ENCODE results near the gene OR11H6. TPM values are rescaled to one million over a fixed set of nuclear protein-coding genes. Genes with fewer than 3 reads are reported as not detected.
"Not testable (repeated sequence)": the region's sequence is repeated elsewhere in the genome, so short reads cannot be mapped to it uniquely, and the experiment has no call there.

Gene OR11H6
- polyA plus RNA-seq (2013, experiment 1 of 2) = not detected
- polyA plus RNA-seq (2013, experiment 2 of 2) = not detected

GRCh38 chr14:20223410-20223809, at the start of gene OR11H6:
Gene OR11H6 (plus strand): TSS chr14:20223710. CDS start chr14:20223710, 0 bp downstream.
- H3K36me3 ChIP-seq (ENCODE audit: control insufficient read depth in 1 of 2, insufficient read depth in 2 of 2, low read depth in 1 of 2, low read length in 2 of 2) = no peaks in the 10 kb centered on the region
- no peak within 1 kb of the TSS for H3K18ac ChIP-seq (ENCODE audit: low read depth in 1 of 2, low read length in 2 of 2)
- no peak within 1 kb of the TSS for H3K9ac ChIP-seq (ENCODE audit: low read length)
- no peaks in the 10 kb centered on the region for H3K27me3 ChIP-seq (ENCODE audit: control insufficient read depth in 1 of 2, insufficient read depth in 1 of 2, low read length in 2 of 2)
- no peak within 1 kb of the TSS for H4K91ac ChIP-seq (ENCODE audit: low read length)
- no peak within 1 kb of the TSS for H3K4me2 ChIP-seq (ENCODE audit: low read length, poor library complexity, severe bottlenecking)
- peaks cover 7% of the 10 kb centered on the region for H3K9me3 ChIP-seq (ENCODE audit: control insufficient read depth, low read length)
- H3K4ac ChIP-seq (ENCODE audit: low read depth in 1 of 2, low read length in 2 of 2) = no peak within 1 kb of the TSS
- H2AK5ac ChIP-seq (ENCODE audit: low read length, severe bottlenecking) = no peak within 1 kb of the TSS
- H3K4me1 ChIP-seq (ENCODE audit: control insufficient read depth, insufficient read depth, low read depth, low read length) = no peaks in the 10 kb centered on the region
- no peak within 1 kb of the TSS for H3K14ac ChIP-seq (ENCODE audit: low read length in 2 of 2)
- no peak within 1 kb of the TSS for H3K23ac ChIP-seq (ENCODE audit: low read length in 2 of 2)
- H2BK15ac ChIP-seq (ENCODE audit: low read depth, poor library complexity, severe bottlenecking) = no peak within 1 kb of the TSS
- no peak within 1 kb of the TSS for H2BK12ac ChIP-seq (ENCODE audit: low read length in 2 of 2)
- no peak within 1 kb of the TSS for H3K27ac ChIP-seq (ENCODE audit: low read length, poor library complexity, severe bottlenecking)
- H2BK5ac ChIP-seq (ENCODE audit: low read depth, low read length, poor library complexity, severe bottlenecking) = no peak within 1 kb of the TSS
- no peaks in the 10 kb centered on the region for H3K79me1 ChIP-seq (replicated peaks; ENCODE audit: low read length, poor library complexity, severe bottlenecking)
- H2BK120ac ChIP-seq (ENCODE audit: low read depth, low read length) = no peak within 1 kb of the TSS
- H4K8ac ChIP-seq (ENCODE audit: low read length) = no peak within 1 kb of the TSS
- no CpG with 5 or more reads among the region's 2 CpGs for WGBS
- H3K4me3 ChIP-seq (ENCODE audit: insufficient read depth in 1 of 2, low read depth in 1 of 2, low read length in 2 of 2) = no peak within 1 kb of the TSS
- no peak for DNase-seq
- H2AFZ ChIP-seq (ENCODE audit: low read depth, low read length) = no peak within 1 kb of the TSS

DNA sequence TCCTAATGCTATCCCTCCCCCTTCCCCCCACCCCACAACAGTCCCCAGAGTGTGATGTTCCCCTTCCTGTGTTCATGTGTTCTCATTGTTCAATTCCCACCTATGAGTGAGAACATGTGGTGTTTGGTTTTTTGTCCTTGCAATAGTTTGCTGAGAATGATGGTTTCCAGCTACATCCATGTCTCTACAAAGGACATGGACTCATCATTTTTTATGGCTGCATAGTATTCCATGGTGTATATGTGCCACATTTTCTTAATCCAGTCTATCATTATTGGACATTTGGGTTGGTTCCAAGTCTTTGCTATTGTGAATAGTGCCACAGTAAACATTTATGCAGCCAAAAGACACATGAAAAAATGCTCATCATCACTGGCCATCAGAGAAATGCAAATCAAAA, 49.3 kb upstream of the OR11H6 start:
- not testable (repeated sequence) for H3K14ac ChIP-seq (ENCODE audit: low read length in 2 of 2); H3K79me1 ChIP-seq (replicated peaks; ENCODE audit: low read length, poor library complexity, severe bottlenecking); H2BK12ac ChIP-seq (ENCODE audit: low read length in 2 of 2); H3K36me3 ChIP-seq (ENCODE audit: control insufficient read depth in 1 of 2, insufficient read depth in 2 of 2, low read depth in 1 of 2, low read length in 2 of 2); H3K27me3 ChIP-seq (ENCODE audit: control insufficient read depth in 1 of 2, insufficient read depth in 1 of 2, low read length in 2 of 2); H3K9me3 ChIP-seq (ENCODE audit: control insufficient read depth, low read length); H2AK5ac ChIP-seq (ENCODE audit: low read length, severe bottlenecking); H3K9ac ChIP-seq (ENCODE audit: low read length); H2AFZ ChIP-seq (ENCODE audit: low read depth, low read length); H2BK5ac ChIP-seq (ENCODE audit: low read depth, low read length, poor library complexity, severe bottlenecking); H3K4me3 ChIP-seq (ENCODE audit: insufficient read depth in 1 of 2, low read depth in 1 of 2, low read length in 2 of 2); H2BK120ac ChIP-seq (ENCODE audit: low read depth, low read length); DNase-seq; H3K4me2 ChIP-seq (ENCODE audit: low read length, poor library complexity, severe bottlenecking); H3K27ac ChIP-seq (ENCODE audit: low read length, poor library complexity, severe bottlenecking); H3K4ac ChIP-seq (ENCODE audit: low read depth in 1 of 2, low read length in 2 of 2); H3K4me1 ChIP-seq (ENCODE audit: control insufficient read depth, insufficient read depth, low read depth, low read length); H3K18ac ChIP-seq (ENCODE audit: low read depth in 1 of 2, low read length in 2 of 2); H2BK15ac ChIP-seq (ENCODE audit: low read depth, poor library complexity, severe bottlenecking); H4K91ac ChIP-seq (ENCODE audit: low read length); H4K8ac ChIP-seq (ENCODE audit: low read length); H3K23ac ChIP-seq (ENCODE audit: low read length in 2 of 2)

DNA sequence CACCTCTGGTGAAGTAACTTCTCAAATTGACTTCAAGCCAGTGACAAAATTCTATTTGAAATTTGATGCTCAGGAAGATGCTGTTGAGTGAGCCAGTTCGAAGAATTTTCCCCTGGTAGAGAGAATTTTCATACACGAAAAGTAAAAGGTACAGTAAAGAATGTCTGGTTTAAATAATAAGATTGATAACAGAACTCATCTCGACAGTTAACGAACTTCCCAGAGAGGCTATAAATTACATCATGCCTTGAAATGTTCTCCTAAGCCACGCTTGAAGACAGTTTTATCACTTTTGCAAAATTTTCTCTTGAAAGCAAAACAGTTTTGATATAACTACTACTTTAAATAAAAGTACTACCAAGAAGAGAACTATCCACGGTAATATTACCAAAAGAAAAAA, 47.2 kb upstream of the OR11H6 start:
- DNase-seq = no peak
- Histone ChIP-seq H3K18ac (ENCODE audit: low read depth in 1 of 2, low read length in 2 of 2) (no peak overlapping the region), H3K27ac (ENCODE audit: low read length, poor library complexity, severe bottlenecking) (no peak overlapping the region), H3K4me3 (ENCODE audit: insufficient read depth in 1 of 2, low read depth in 1 of 2, low read length in 2 of 2) (no peak overlapping the region), H4K91ac (ENCODE audit: low read length) (no peak overlapping the region), H2AK5ac (ENCODE audit: low read length, severe bottlenecking) (no peak overlapping the region), H3K27me3 (ENCODE audit: control insufficient read depth in 1 of 2, insufficient read depth in 1 of 2, low read length in 2 of 2) (no peaks in the 10 kb centered on the region), H3K4me1 (ENCODE audit: control insufficient read depth, insufficient read depth, low read depth, low read length) (no peaks in the 10 kb centered on the region), H3K14ac (ENCODE audit: low read length in 2 of 2) (no peak overlapping the region), H3K36me3 (ENCODE audit: control insufficient read depth in 1 of 2, insufficient read depth in 2 of 2, low read depth in 1 of 2, low read length in 2 of 2) (no peaks in the 10 kb centered on the region), H2BK15ac (ENCODE audit: low read depth, poor library complexity, severe bottlenecking) (no peak overlapping the region), H3K9me3 (ENCODE audit: control insufficient read depth, low read length) (no peaks in the 10 kb centered on the region), H2AFZ (ENCODE audit: low read depth, low read length) (no peak overlapping the region), H3K4ac (ENCODE audit: low read depth in 1 of 2, low read length in 2 of 2) (no peak overlapping the region), H4K8ac (ENCODE audit: low read length) (no peak overlapping the region), H2BK120ac (ENCODE audit: low read depth, low read length) (no peak overlapping the region), H3K4me2 (ENCODE audit: low read length, poor library complexity, severe bottlenecking) (no peak overlapping the region), H3K9ac (ENCODE audit: low read length) (no peak overlapping the region), H3K79me1 (replicated peaks; ENCODE audit: low read length, poor library complexity, severe bottlenecking) (no peaks in the 10 kb centered on the region), H3K23ac (ENCODE audit: low read length in 2 of 2) (no peak overlapping the region), H2BK12ac (ENCODE audit: low read length in 2 of 2) (no peak overlapping the region), H2BK5ac (ENCODE audit: low read depth, low read length, poor library complexity, severe bottlenecking) (no peak overlapping the region)
- WGBS = 50% methylated on average over 1 of the region's 6 CpGs

GRCh38 chr14:20177433-20177974, 46.0 kb upstream of the OR11H6 start:
- DNase-seq = no peak
- Histone ChIP-seq H3K4me1 (ENCODE audit: control insufficient read depth, insufficient read depth, low read depth, low read length) (no peaks in the 10 kb centered on the region), H2BK12ac (ENCODE audit: low read length in 2 of 2) (no peak overlapping the region), H3K18ac (ENCODE audit: low read depth in 1 of 2, low read length in 2 of 2) (no peak overlapping the region), H4K91ac (ENCODE audit: low read length) (no peak overlapping the region), H3K4ac (ENCODE audit: low read depth in 1 of 2, low read length in 2 of 2) (no peak overlapping the region), H3K23ac (ENCODE audit: low read length in 2 of 2) (no peak overlapping the region), H3K4me3 (ENCODE audit: insufficient read depth in 1 of 2, low read depth in 1 of 2, low read length in 2 of 2) (no peak overlapping the region), H3K14ac (ENCODE audit: low read length in 2 of 2) (no peak overlapping the region), H3K79me1 (replicated peaks; ENCODE audit: low read length, poor library complexity, severe bottlenecking) (no peaks in the 10 kb centered on the region), H3K4me2 (ENCODE audit: low read length, poor library complexity, severe bottlenecking) (no peak overlapping the region), H3K9me3 (ENCODE audit: control insufficient read depth, low read length) (no peaks in the 10 kb centered on the region), H3K27me3 (ENCODE audit: control insufficient read depth in 1 of 2, insufficient read depth in 1 of 2, low read length in 2 of 2) (no peaks in the 10 kb centered on the region), H3K9ac (ENCODE audit: low read length) (no peak overlapping the region), H2AFZ (ENCODE audit: low read depth, low read length) (no peak overlapping the region), H3K27ac (ENCODE audit: low read length, poor library complexity, severe bottlenecking) (no peak overlapping the region), H2AK5ac (ENCODE audit: low read length, severe bottlenecking) (no peak overlapping the region), H4K8ac (ENCODE audit: low read length) (no peak overlapping the region), H2BK15ac (ENCODE audit: low read depth, poor library complexity, severe bottlenecking) (no peak overlapping the region), H3K36me3 (ENCODE audit: control insufficient read depth in 1 of 2, insufficient read depth in 2 of 2, low read depth in 1 of 2, low read length in 2 of 2) (no peaks in the 10 kb centered on the region), H2BK5ac (ENCODE audit: low read depth, low read length, poor library complexity, severe bottlenecking) (no peak overlapping the region), H2BK120ac (ENCODE audit: low read depth, low read length) (no peak overlapping the region)
- 77% methylated on average over 3 of the region's 7 CpGs for WGBS
